GM21367 (cell line): ENCODE measurements around the gene SAMD4A.

ENCODE experiments used
- ATAC-seq: cut with Tn5 transposase; IDR thresholded peaks from one replicate; pipeline ENCODE4 v1.9.1; 2021; ENCODE audit not compliant: unreplicated experiment

Gene SAMD4A

DNA sequence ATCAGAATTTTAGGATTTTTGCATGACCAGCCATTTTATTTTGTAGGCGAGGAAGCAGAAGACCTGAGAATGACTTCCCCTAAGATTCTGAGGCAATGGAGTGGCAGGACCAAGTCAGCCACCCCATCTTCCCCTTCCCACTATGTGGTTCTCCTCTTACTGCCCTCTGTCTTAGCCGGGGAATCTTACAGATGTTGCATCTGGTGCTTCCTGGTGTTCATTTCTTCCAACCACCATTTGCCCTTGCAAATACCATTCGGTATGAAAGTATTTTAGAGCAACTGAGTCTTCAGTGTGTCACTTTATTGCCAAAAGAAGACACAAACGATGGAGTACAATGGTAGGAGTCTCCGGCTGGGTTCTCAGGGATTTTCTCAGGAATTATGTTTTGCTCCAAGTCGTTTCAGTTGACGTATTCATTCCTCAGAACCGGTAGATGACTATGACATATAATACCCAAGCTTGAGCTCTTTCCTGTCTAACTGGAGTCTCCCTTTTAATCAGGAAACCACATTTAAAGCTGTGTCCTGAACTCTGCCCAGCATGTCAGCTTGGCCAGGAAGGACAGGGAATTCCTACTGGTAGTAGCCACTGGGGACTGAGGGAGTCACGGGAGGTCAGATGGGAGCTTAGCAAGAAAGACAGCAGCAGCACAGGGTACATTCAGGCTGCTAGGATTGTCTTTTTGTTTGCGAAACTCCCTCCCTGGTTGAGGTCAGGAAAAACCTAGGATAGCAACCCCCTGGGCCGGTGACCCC is 87.0 kb downstream of the SAMD4A start:
- ATAC-seq: no peak

DNA sequence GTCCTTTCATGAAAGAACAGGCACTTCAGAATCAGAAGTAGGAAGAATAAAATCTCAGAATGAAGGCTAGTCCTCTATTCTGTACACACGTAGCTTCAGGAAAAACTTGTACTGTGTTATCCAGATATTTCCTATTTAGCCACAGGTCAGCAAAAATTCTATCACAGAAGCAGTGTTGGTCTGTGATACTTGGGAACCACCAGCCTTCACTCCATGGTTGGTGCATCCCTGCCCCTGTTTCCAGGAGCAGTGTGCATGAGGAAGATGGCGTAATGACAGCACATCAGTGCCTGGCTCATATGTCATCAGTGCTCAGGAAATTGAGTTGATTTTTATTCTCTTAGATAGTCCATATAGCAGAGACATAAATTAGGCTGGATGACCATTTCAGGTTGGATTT is 87.7 kb downstream of the SAMD4A start:
- no peak for ATAC-seq

- no peak for ATAC-seq
Observed at GRCh38 chr14:54658836-54659235, 91.9 kb downstream of the SAMD4A start.

DNA sequence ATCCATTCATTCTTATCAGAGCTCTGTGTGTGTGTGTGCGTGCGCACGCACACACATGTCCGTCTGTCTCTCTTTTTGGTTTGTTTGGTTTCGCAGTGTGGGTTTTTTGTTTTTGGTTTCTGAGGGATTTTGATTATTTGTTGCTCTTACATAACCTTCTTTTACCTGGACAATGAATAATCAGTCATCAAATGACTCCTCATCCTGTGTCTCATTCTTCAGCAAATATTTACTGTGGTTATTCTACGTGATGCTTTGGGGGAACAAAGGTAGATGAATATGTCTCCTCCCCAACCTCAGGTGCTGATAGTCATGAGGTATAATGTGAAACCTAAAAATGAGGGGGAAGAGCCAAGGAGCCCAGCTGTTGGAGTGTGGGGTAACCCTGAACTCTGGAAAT is 92.4 kb downstream of the SAMD4A start:
- no peak for ATAC-seq

DNA sequence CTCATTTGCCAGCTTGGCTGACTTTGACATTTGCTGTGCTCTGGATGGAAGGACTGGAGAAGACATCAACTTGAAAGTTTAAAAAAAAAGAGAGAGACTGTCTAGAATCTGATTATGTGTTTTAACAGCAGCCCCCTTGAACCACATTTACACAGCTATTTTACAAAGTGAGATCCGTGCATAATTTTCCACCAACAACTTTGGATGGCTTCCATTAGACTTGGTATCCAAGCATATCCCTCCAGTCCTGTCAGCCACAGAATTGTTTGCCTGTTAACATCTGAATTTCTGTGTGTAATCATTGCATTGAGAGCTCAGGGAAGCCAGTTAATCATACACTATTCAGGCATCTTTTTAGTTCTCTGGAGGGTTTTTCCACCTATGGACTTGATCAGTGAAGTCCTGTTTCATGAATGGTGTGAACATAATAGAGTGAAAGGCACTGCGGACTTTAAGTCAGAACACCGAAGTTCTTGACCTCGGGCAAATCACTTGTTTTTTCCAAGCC is 93.7 kb downstream of the SAMD4A start:
- ATAC-seq: no peak

DNA sequence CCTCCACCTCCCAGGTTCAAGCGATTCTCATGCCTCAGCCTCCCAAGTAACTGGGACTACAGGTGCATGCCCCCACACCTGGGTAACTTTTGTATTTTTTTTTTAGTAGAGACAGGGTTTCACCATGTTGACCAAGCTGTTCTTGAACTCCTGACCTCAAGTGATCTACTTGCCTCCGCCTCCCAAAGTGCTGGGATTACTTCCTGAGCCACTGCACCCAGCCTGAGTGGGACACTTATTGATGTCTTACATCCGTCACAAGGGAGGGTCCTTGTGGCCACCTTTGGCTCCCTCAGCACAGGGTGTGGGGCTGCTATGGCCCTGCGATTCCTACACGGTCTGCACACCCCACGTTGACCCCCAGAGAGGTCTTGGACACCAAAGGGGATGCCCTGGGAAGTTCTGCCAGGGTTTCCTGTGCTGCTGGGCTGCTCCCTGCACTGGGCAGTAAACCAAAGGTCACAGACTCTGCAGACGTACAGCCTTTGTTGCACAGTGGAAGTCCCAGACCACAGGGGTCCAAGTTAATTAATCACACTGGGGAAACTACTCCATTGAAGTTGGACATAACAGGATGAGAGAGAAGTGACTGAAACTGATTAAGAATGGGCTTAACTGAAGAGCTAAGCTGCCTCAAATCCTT is 95.7 kb downstream of the SAMD4A start:
- no peak for ATAC-seq

DNA sequence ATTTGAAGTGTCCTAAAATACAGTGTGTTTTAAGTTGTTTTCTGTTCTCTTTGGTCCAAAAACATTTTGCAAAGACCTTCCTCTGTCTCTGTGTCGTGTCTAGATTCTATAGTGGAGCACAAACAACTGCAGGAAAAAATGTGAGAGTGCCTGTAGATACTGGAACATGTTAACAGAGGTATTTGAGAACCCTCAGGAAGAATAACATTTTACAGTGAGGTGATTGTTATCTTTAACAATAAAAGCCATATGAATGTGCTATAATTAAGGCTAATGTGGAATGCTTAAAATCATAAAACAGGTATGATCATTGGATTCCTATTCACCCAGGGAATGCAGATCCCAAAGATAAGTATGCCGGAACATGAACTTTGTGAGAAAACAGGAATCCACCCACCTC is 98.0 kb downstream of the SAMD4A start:
- ATAC-seq: no peak

GRCh38 chr14:54665946-54666345 is 99.0 kb downstream of the SAMD4A start:
- no peak for ATAC-seq

- ATAC-seq: no peak
Observed at GRCh38 chr14:54667026-54667744, 100.3 kb downstream of the SAMD4A start.

DNA sequence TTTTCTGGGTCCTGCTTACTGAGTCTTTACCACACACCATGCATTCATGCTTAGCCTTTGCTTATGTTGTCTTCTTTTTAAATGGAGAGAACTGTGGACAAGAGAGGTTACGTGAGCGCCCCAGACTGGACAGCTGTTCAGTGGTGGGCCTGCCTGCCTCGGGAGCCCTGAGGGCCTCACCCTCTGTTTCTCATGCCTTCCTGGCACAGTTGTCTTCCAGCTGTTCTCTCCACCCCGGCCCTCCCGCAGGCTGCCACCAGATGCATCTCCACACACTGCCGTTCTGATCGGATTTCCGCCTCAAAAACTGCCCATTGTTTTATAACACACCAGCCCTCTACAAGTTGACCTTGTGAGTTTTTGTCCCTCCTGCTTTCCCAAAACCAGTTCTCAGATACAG is 100.8 kb downstream of the SAMD4A start:
- no peak for ATAC-seq

DNA sequence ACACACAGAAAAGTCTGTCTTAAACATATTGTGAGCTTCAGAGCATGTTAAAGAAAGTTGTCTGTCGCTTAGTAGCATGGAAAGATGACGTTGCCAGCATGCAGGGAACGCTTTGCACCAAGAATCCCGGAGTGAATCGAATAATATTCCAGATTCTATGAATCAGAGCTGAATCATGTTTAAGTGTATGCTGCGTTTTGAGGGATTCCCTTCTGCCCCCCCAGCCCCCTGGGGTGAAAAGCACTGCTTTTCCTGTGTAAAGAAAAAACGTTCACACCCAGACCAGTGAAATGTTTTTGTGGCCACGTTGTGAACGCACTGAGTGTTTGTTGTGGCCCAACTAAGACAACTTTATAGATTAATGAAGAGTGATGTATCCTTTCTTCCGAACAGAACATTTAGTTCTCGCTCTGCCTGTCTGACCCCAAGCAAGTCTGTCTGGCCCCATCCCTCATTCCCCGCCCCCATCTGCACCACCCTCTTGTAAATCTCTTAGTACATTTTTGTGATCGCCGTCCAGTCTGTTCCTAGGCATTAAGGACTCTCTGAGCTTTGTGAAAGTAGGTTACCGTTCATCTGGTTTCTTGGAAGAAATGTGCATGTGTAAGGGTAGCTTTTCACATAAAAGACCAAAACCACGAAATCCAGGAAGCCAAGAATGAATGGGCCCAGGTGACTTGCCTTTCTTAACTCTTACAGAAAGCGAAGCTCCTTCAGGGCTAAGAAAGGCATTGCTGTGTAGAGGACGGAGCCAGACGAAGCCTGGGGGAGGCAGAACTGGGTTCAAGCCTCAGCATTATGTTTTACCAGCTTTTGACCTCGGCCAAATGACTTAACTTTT is 103.0 kb downstream of the SAMD4A start:
- ATAC-seq: no peak

- no peak for ATAC-seq
Observed at GRCh38 chr14:54671537-54671936, 104.6 kb downstream of the SAMD4A start.

DNA sequence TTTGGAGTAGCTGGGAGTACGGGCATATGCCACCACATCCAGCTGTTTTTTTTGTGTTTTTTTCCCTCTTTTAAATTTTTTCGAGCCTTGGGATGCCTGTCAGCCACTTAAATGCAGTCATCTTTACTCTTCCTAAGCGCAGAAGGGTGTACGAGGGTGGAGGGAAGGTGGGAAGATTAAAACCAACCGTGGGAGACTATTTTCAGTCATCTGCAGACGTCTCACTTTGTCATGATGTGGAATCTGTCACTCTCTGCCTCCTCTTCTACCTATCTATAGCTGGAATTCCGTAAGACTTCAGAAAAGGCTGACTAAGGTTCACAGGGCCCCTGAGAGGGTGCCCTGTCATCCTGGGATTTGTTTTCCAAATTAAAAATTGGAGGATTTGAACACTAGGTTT is 105.3 kb downstream of the SAMD4A start:
- no peak for ATAC-seq

DNA sequence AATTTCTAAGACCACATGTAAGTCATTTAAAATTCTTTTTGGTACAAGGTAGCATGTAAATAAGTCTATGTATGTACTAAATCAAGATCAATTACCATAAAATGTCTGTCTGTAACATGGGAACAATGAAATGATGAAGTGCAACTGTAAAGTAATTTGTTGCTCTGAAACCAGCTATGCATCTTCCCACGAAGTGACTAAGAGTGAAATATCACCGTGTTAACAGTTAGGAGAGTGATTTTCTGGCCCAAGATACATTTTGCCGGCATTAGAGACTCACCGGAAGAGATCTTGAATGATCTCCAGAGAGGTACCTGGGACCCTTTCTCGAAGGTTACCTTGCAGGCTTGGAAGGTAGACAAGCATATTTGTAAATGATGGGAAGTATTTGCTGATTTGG is 105.8 kb downstream of the SAMD4A start:
- ATAC-seq: no peak

DNA sequence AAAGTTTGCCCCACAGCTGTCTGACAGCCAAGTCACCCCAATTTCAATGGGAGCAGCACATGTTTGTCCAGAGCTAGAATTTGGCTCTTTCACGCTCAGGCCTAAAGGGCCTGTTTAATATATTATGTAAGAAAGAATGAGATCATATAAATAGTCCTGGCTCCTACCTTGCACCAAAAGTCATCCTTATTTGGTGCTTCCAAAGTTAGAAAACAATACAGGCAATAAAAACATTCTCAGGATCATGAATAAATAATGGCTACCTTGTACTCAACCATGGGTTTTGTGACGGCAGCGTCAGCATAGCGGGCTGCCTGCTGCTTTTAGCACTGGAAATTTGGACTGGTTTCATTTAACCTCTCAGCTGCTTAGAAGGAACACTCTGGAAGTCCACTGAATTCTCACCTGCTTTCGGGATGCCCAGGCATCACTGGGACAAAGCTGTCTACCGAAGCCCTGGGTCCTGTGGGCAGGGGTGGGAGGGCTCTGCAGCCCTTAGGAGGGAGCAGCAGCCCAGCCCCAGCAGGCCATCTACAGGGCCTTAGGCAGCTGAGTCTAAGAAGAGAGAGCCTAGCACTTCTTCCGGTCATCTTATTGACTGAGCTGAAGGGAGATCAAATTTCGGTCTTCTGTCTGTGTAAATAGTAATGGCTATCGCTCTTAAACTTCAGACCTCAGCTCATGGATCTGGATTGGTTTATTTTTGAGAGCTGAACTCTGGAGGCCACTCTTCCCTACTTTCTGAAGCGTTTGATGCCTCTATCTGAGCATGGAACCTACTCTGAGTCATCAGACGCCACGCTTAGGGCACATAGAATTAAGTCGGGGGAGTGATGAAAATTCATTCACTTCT is 106.5 kb downstream of the SAMD4A start:
- no peak for ATAC-seq

DNA sequence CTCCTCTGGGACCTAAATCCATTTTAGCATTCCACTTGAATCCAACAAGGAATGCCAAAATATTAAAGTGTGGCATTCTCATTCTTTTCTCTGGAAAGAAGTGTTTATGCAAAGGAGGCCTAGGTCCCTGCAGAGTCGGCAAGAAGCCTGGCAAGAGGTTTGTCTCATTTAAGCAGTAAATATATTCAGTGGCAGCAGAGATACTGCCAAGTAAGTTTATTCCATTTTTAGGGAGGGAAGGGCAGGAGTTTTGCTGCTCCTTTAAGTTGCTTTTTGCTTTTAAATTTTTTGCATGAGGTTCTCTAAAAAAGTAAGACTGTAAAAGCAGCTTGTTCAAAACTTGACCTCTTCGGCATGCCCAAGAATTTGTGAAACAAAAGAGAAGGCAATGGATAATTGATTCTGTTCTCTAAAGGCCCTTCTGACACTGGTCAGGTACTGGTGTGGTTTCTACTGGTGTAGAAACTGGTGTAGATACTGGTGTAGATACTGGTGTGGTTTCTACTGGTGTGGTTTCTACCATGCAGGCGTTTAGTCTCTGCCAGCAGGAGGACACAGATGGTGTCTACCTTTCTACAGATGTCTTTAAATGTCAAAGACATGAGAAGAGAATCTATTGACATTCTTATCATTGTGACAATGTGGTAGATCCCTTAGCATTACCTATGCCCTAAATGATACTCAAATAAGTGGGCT is 107.3 kb downstream of the SAMD4A start:
- no peak for ATAC-seq

DNA sequence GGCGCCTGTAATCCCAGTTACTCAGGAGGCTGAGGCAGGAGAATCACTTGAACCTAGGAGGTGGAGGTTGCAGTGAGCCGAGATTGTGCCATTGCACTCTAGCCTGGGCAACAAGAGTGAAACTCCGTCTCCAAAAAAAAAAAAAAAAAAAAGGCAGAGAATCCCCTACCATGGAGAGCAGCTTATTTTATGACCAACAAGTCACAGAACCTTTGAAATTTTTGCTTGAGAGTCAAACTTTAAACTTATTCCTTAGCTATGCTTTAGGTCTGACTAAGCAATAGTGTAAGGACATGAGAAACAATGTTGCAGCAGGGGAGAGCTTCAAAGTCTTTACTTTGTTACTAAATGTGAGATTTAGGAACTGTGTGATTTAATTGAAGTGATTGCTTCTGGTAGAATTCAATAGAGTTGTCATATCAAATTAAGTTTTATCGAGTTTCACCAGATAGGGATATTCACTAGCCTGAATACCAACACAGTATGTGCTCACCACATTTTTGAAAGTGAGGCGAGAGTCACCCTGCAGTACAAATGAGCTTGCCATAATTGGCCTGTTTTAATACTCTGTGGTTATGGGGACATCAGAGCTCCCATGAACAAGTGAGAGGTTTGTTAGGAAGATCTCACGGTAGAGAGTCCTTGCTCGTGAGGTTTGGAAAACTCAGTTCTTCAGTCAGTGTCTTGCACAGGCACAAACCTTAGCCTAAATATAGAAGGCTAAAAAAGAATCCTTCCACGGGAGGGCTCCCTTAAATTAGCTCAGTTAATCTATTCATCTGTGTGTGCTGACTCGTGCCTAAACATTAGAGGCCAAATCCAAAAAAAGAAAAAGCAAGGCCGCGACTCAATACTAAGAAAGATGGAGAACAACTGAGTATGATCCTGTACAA is 108.6 kb downstream of the SAMD4A start:
- ATAC-seq: no peak
